Measurements from ENCODE around the gene GRK3.

Gene GRK3

GRCh38 chr22:25764270-25765015 lies 200.0 kb downstream of the GRK3 start:
- DNase-seq: no peak

- DNase-seq: no peak
Observed at GRCh38 chr22:25765016-25765367, 200.5 kb downstream of the GRK3 start.

GRCh38 chr22:25765801-25766200 lies 201.3 kb downstream of the GRK3 start:
- DNase-seq: no peak

- DNase-seq: no peak
Observed at GRCh38 chr22:25766418-25766817, 201.9 kb downstream of the GRK3 start.

DNA sequence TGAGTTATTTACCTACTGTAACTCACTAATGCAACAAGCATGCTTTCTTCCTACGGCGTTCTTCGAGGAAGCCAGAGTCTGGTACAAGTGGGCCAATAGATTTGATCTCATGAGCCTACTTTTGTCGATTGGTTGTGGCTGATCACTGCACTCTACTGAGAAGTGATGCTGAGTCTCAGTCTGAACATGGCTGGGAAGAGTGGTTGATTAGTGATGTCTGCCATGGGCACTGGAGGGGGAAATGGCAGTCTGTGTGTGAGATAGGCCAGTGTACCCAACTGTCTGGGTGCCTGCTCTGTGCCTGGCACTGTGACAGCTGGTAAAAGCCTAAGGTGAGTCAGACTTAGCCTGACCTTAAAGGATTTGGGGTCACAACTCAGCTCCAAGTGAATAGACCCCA lies 205.9 kb downstream of the GRK3 start:
- DNase-seq: no peak

DNA sequence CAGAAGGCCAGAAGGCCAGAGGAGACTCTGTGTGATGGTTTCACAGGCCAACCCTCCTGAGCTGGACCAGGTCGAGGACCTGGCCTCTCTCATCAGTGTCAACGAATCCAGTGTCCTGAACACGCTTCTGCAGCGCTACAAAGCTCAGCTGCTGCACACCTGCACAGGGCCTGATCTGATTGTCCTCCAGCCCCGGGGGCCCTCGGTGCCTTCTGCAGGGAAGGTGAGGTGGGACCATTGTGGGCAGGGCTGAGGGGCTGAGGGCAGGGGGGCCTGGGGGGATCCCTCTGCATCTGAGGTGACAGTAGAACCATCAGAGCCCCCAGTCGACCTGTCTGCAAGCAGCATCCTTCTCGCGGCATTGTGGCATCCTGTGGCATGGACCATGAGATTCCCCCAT lies 207.8 kb downstream of the GRK3 start:
- DNase-seq: no peak

GRCh38 chr22:25774575-25775026 lies 210.1 kb downstream of the GRK3 start:
- no peak for DNase-seq

DNA sequence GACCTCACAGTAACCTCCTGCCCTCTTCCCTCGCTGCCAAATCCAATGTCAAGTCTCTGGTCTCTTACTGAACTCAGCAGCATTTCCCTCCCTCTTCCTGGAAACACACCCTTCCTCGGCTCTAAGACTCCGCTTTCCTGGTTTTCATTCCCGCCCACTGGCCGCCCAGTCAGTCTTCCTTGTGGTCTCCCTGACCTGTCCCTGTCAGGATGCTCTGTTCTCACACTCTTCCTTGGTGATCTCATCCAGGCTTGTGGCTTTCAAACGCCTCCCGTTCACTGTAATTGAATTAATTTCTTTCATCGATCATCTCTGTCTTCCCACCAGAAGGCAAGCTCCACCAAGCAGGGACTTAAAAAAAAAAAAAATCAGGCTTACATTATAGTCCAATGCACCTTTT lies 211.1 kb downstream of the GRK3 start:
- DNase-seq: no peak

GRCh38 chr22:25777411-25777810 lies 212.9 kb downstream of the GRK3 start:
- DNase-seq: no peak

GRCh38 chr22:25777870-25778269 lies 213.4 kb downstream of the GRK3 start:
- peak; percentile 35 for DNase-seq

Measured in NCI-H526 treated with DMSO at 0.1 percent for 48 hours (cell line).